ENCODE data around the gene RNU1-1. TPM values are rescaled to one million over a fixed set of nuclear protein-coding genes. Genes with fewer than 3 reads are reported as not detected.
"Not testable (repeated sequence)": the region's sequence is repeated elsewhere in the genome, so short reads cannot be mapped to it uniquely, and the experiment has no call there.

RNU1-1 gene
- total RNA-seq, 1 experiment from 2014 or later = 1,197 TPM

- peak overlapping the region; percentile 75 for H3K4me3 Mint-ChIP-seq
- H3K36me3 Mint-ChIP-seq; POLR2A ChIA-PET; DNase-seq (ENCODE audit: low spot score); H3K27ac Mint-ChIP-seq; H3K27me3 Mint-ChIP-seq (ENCODE audit: low read depth); ATAC-seq; H3K9me3 Mint-ChIP-seq: not testable (repeated sequence)
- TF ChIP-seq ZNF121 (CRISPR knock-in tag; IDR thresholded peaks at IDR 0.05) = peak; percentile 79; the same call in 1 of the 2 replicates
- peaks cover 18% of the 10 kb centered on the region for H3K4me1 Mint-ChIP-seq
- CTCF ChIA-PET = interaction anchor here (0.6 to 0.8 kb wide), 3 partner anchors 14 to 128 kb away, joined by 3 to 4 read pairs (median 3); partner anchors contain the start of gene NECAP2
Measured at GRCh38 chr1:16497474-16497904, 16.6 kb downstream of the RNU1-1 start.

- ATAC-seq, H3K9me3 Mint-ChIP-seq, POLR2A ChIA-PET: not testable (repeated sequence)
Measured at GRCh38 chr1:16493731-16494130, 20.4 kb downstream of the RNU1-1 start.

DNA sequence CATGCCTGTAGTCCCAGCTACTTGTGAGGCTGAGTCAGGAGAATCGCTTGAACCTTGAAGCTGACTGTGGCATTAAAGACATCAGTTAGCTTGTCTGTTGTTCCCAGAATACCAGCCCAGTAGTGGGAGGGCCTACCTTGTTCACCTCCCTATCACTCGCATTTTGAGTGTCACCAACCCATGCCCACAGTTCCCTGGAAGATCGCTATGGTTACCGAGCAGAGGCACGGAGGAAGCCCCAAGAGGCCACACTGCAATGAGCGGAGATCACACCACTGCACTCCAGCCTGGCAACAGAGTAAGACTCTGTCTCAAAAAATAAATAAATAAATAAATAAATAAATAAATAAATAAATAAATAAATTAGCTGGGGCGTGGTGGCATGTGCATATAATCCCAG is 21.1 kb downstream of the RNU1-1 start:
- DNase-seq (ENCODE audit: low spot score); H3K27me3 Mint-ChIP-seq (ENCODE audit: low read depth); POLR2A ChIA-PET; H3K36me3 Mint-ChIP-seq; CTCF ChIA-PET; H3K4me3 Mint-ChIP-seq; ATAC-seq; H3K9me3 Mint-ChIP-seq: not testable (repeated sequence)
- peak overlapping the region; percentile 80; the same call in 1 of the 2 replicates for H3K27ac Mint-ChIP-seq
- peaks cover 30% of the 10 kb centered on the region for H3K4me1 Mint-ChIP-seq

More at GRCh38 chr1:16493731-16494130, 20.4 kb downstream of the RNU1-1 start:
- not testable (repeated sequence) for H3K27me3 Mint-ChIP-seq (ENCODE audit: low read depth); H3K4me3 Mint-ChIP-seq; DNase-seq (ENCODE audit: low spot score); H3K36me3 Mint-ChIP-seq
- CTCF ChIA-PET = interaction anchor here (1.3 kb wide), 1 partner anchor 69 kb away, joined by 3 read pairs; no protein-coding TSS in a partner anchor
- Mint-ChIP-seq H3K4me1 (peaks cover 30% of the 10 kb centered on the region), H3K27ac (peak overlapping the region; percentile 30; the same call in 1 of the 2 replicates)

- DNase-seq (ENCODE audit: low spot score) = no peak
- H3K27ac Mint-ChIP-seq = peak overlapping the region; percentile 40
- TF ChIP-seq ZNF423 (CRISPR knock-in tag; IDR thresholded peaks at IDR 0.05) (0 out of 2 replicates have a peak, but pooled peaks have one; percentile 13), JAZF1 (CRISPR knock-in tag; IDR thresholded peaks at IDR 0.05) (no peak)
- H3K4me1 Mint-ChIP-seq = peaks cover 24% of the 10 kb centered on the region
- POLR2A ChIA-PET = interaction anchor here (1.0 kb wide), 1 partner anchor 51 kb away, joined by 3 read pairs; the partner anchor contains the start of gene NECAP2
- H3K27me3 Mint-ChIP-seq (ENCODE audit: low read depth) = no peaks in the 10 kb centered on the region
- peaks cover 4% of the 10 kb centered on the region; the same call in 1 of the 2 replicates for H3K36me3 Mint-ChIP-seq
- H3K9me3 Mint-ChIP-seq = no peaks in the 10 kb centered on the region
- H3K4me3 Mint-ChIP-seq = peak overlapping the region; percentile 16; the same call in 1 of the 2 replicates
- CTCF ChIA-PET = interaction anchor here (0.5 to 1.8 kb wide), 5 partner anchors 50 to 130 kb away, joined by 3 to 7 read pairs (median 4); partner anchors contain the start of gene NECAP2
- peak; percentile 82 for ATAC-seq
Measured at GRCh38 chr1:16491056-16491675, 22.9 kb downstream of the RNU1-1 start.

DNA sequence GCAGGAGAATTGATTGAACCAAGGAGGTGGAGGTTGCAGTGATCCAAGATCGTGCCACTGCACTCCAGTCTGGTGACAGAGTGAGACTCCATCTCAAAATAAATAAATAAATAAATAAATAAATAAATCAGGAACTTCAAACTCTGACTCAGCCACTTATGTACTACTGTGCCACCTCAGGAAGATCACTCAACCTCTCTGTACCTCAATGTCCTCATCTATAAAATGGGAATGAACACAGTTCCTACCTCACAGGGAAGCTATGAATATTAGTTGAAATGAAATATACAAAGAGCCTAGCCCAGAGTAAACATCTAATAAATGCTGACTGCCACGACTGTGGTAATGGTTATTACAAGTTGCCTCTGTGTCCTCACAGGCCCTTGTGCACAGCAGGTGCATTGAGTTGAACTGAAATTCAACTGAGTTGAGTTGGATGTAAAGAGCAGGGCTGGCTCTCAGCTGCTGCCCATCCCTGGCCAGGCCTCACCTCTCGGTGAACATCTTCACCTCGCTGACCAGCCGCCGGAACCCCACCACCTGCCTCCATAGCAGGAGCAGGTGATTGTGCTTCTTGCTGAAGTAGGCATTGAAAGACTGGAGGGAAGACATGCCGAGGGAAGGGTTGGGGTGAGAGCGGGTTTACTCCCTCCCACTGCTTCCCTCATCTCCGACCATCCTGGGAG is 24.7 kb downstream of the RNU1-1 start:
- H3K9me3 Mint-ChIP-seq; H3K27me3 Mint-ChIP-seq (ENCODE audit: low read depth); H3K27ac Mint-ChIP-seq; CTCF ChIA-PET; ATAC-seq; H3K4me3 Mint-ChIP-seq; DNase-seq (ENCODE audit: low spot score); H3K36me3 Mint-ChIP-seq; POLR2A ChIA-PET: not testable (repeated sequence)
- peaks cover 24% of the 10 kb centered on the region for H3K4me1 Mint-ChIP-seq

DNA sequence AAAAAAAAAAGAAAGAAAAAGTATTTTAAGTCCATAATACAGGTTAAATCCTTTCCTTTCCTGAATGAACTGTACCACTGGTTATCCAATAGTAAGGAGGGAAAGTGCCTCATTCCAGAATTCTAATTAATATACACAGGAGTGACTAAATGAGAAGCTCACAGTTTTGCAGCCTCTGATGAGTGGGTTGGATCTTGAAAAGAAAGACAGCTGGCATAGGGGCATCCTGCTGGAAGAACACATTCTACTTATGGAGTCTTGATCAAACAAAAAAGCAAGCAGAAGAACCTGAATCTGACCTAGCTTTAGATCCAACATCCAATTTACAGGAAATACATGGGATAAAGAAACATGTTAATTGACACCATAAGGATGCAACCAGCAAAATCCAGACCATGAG is 27.1 kb downstream of the RNU1-1 start:
- ATAC-seq; H3K27me3 Mint-ChIP-seq (ENCODE audit: low read depth); DNase-seq (ENCODE audit: low spot score); H3K4me3 Mint-ChIP-seq; POLR2A ChIA-PET; CTCF ChIA-PET; H3K9me3 Mint-ChIP-seq; H3K27ac Mint-ChIP-seq: not testable (repeated sequence)
- Mint-ChIP-seq H3K4me1 (peaks cover 11% of the 10 kb centered on the region), H3K36me3 (peaks cover 13% of the 10 kb centered on the region)

- H3K27ac Mint-ChIP-seq; ATAC-seq; DNase-seq (ENCODE audit: low spot score); H3K4me1 Mint-ChIP-seq; CTCF ChIA-PET; H3K4me3 Mint-ChIP-seq; POLR2A ChIA-PET; H3K9me3 Mint-ChIP-seq; H3K27me3 Mint-ChIP-seq (ENCODE audit: low read depth): not testable (repeated sequence)
- peaks cover 15% of the 10 kb centered on the region for H3K36me3 Mint-ChIP-seq
Measured at GRCh38 chr1:16486316-16486715, 27.8 kb downstream of the RNU1-1 start.

DNA sequence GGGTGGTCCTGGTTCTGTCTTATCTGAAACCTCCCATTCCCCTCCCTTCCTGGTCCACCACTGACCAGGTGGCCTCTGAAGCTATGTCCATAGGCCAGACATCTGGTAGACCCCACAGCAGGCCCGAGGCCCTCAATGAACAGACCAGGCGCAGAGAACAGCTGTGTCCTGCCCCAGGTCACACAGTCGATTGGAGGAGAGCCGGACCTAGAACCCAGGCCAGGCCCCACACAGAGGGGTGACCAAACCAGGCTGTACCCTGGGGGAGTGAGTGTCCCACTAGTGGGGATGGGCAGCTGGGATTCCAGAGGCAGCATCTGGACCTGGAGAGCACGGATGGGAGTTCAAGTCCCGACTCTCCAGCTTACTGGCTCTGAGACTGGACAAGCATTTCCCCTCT is 29.2 kb downstream of the RNU1-1 start:
- Mint-ChIP-seq H3K4me1 (no peaks in the 10 kb centered on the region), H3K27me3 (ENCODE audit: low read depth) (no peaks in the 10 kb centered on the region; the same call in 1 of the 2 replicates), H3K27ac (no peak overlapping the region), H3K4me3 (no peak overlapping the region), H3K36me3 (peaks cover 26% of the 10 kb centered on the region), H3K9me3 (no peaks in the 10 kb centered on the region)
- ChIA-PET POLR2A (no interaction called here), CTCF (interaction anchor here (1.1 to 2.1 kb wide), 2 partner anchors 44 to 136 kb away, joined by 3 to 10 read pairs; partner anchors contain the start of gene NECAP2)
- DNase-seq (ENCODE audit: low spot score) (no peak), ATAC-seq (no peak)
- TF ChIP-seq E2F5 (CRISPR knock-in tag; IDR thresholded peaks at IDR 0.05) = no peak
- TF ChIP-seq CBFB (CRISPR knock-in tag; IDR thresholded peaks at IDR 0.05; ENCODE audit: low read depth) = no peak
- TF ChIP-seq, protein P1, sequence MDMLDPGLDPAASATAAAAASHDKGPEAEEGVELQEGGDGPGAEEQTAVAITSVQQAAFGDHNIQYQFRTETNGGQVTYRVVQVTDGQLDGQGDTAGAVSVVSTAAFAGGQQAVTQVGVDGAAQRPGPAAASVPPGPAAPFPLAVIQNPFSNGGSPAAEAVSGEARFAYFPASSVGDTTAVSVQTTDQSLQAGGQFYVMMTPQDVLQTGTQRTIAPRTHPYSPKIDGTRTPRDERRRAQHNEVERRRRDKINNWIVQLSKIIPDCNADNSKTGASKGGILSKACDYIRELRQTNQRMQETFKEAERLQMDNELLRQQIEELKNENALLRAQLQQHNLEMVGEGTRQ (CRISPR knock-in tag; IDR thresholded peaks at IDR 0.05) = no peak

Measured in WTC11 (cell line).